ENCODE measurements around the gene KLF13.

GRCh38 chr15:31401282-31401681 is 74.6 kb downstream of the KLF13 start:
- TF ChIP-seq CTCF (conservative IDR thresholded peaks at IDR 0.05): no peak
- TF ChIP-seq ZFX (IDR thresholded peaks at IDR 0.05): no peak
